Endothelial cell of umbilical vein (primary cell): ENCODE results near the gene STK38. TPM values are rescaled to one million over a fixed set of nuclear protein-coding genes. Genes with fewer than 3 reads are reported as not detected.
"Not testable (repeated sequence)": the region's sequence is repeated elsewhere in the genome, so short reads cannot be mapped to it uniquely, and the experiment has no call there.

ENCODE experiments used
- BruUV-seq: library from RNA; stranded (reverse); fragments of 400-500 nt; replicated peaks from 2 replicates; lab custom pipeline; 2021; lab: Mats Ljungman, UMichigan
- CTCF ChIA-PET: fragments of 300-600, 350-600 bp; sonication (Branson Sonifier 250); formaldehyde crosslinking; loops from one replicate; lab custom pipeline; 2021; ENCODE audit warnings: antibody characterized with exemption, inconsistent platforms; lab: Charles Lee
- POLR2A ChIA-PET: fragments of 300-600, 350-600 bp; sonication (Branson Sonifier 250); formaldehyde crosslinking; loops from one replicate; lab custom pipeline; 2021; ENCODE audit warnings: antibody characterized with exemption, inconsistent platforms; lab: Charles Lee
- DNase-seq: peaks from one replicate; pipeline ENCODE4 v3.0.0-alpha.2; 2011; ENCODE audit warnings: low read depth, low spot score
- FAIRE-seq: peaks from 2 replicates; lab custom pipeline; 2011; peaks lifted over from hg19 to GRCh38; lab: Jason Lieb, UNC
- H2AFZ ChIP-seq: 2 replicates; pipeline ENCODE4 v1.6.0; 2012; ENCODE audit warnings: low read depth, low read length, control low read depth, inconsistent platforms
- H3K27ac ChIP-seq: 2 replicates; pipeline ENCODE4 v1.5.1; 2011; ENCODE audit warnings: low read depth, mild to moderate bottlenecking, control low read depth, low read length, moderate library complexity; ENCODE audit not compliant: insufficient read depth
- H3K27me3 ChIP-seq, 2 experiments: 2 replicates each; pipeline versions ENCODE4 v1.6.0 to v1.6.1; 2011; ENCODE audit warnings: low read length in 2 of 2, mixed read lengths in 1 of 2; ENCODE audit not compliant: control insufficient read depth in 2 of 2, insufficient read depth in 2 of 2
- H3K36me3 ChIP-seq, 2 experiments: 2 replicates in 1 of 2; 3 replicates in 1 of 2; pipeline ENCODE4 v1.5.1; 2011; ENCODE audit warnings: low read length in 2 of 2, mild to moderate bottlenecking in 1 of 2, moderate library complexity in 1 of 2; ENCODE audit not compliant: control insufficient read depth in 2 of 2, insufficient read depth in 2 of 2; ENCODE audit errors: extremely low read depth in 1 of 2
- H3K4me1 ChIP-seq: 3 replicates; pipeline ENCODE4 v1.5.1; 2011; ENCODE audit warnings: mild to moderate bottlenecking, low read length; ENCODE audit not compliant: control insufficient read depth, insufficient read depth; ENCODE audit errors: extremely low read depth
- H3K4me2 ChIP-seq: 2 replicates; pipeline ENCODE4 v1.6.1; 2011; ENCODE audit warnings: low read length, control low read depth, mixed read lengths; ENCODE audit not compliant: insufficient read depth
- H3K4me3 ChIP-seq, 3 experiments: fragments of 200-600 bp in 1 of 3; sonication (generic), shearing (Covaris generic) in 1 of 3; replicated peaks in 1 of 3; 2 replicates each; pipeline ENCODE4 v1.5.1; 2011 to 2016; ENCODE audit warnings: control low read depth in 3 of 3, low read length in 3 of 3, mild to moderate bottlenecking in 2 of 3, inconsistent platforms in 1 of 3, low read depth in 1 of 3, moderate library complexity in 1 of 3; ENCODE audit not compliant: insufficient read depth in 1 of 3
- H3K79me2 ChIP-seq: 2 replicates; pipeline ENCODE4 v1.6.0; 2012; ENCODE audit warnings: low read length, inconsistent platforms; ENCODE audit not compliant: control insufficient read depth, insufficient read depth
- H3K9ac ChIP-seq: replicated peaks from 2 replicates; pipeline ENCODE3; 2011; ENCODE audit warnings: low read length, control low read depth; ENCODE audit not compliant: insufficient read depth; ENCODE audit errors: extremely low read depth
- H3K9me1 ChIP-seq: replicated peaks from 3 replicates; pipeline ENCODE4 v1.6.0; 2011; ENCODE audit warnings: mild to moderate bottlenecking, low read length; ENCODE audit not compliant: control insufficient read depth, insufficient read depth; ENCODE audit errors: extremely low read depth
- H3K9me3 ChIP-seq: replicated peaks from 2 replicates; pipeline ENCODE4 v1.5.1; 2012; ENCODE audit warnings: low read length, inconsistent platforms; ENCODE audit not compliant: control insufficient read depth, insufficient read depth
- H4K20me1 ChIP-seq: replicated peaks from 2 replicates; pipeline ENCODE3; 2011; ENCODE audit warnings: mild to moderate bottlenecking, low read length; ENCODE audit not compliant: control insufficient read depth, insufficient read depth; ENCODE audit errors: extremely low read depth
- CTCF ChIP-seq, 2 donors: IDR thresholded peaks; 1 replicate in 1 of 2; 2 replicates in 1 of 2; pipeline ENCODE4 v1.5.1; 2011; ENCODE audit warnings: low read length in 2 of 2, mild to moderate bottlenecking in 2 of 2, moderate library complexity in 2 of 2, control low read depth in 1 of 2, inconsistent platforms in 1 of 2, low read depth in 1 of 2; ENCODE audit not compliant: insufficient read depth in 1 of 2; ENCODE audit errors: extremely low read depth in 1 of 2
- EZH2 ChIP-seq: IDR thresholded peaks from 2 replicates; pipeline ENCODE4 v1.6.1; 2012; ENCODE audit warnings: borderline replicate concordance, low read depth, mild to moderate bottlenecking, moderate library complexity, low read length, inconsistent platforms; ENCODE audit not compliant: severe bottlenecking
- FOS ChIP-seq: IDR thresholded peaks from 2 replicates; pipeline ENCODE4 v1.6.1; 2011; ENCODE audit warnings: mild to moderate bottlenecking, low read length, moderate library complexity, borderline replicate concordance; ENCODE audit not compliant: insufficient read depth
- GATA2 ChIP-seq: IDR thresholded peaks from 2 replicates; pipeline ENCODE4 v1.7.0; 2011; ENCODE audit warnings: low read depth, mild to moderate bottlenecking, moderate library complexity, mixed read lengths, low read length; ENCODE audit not compliant: insufficient read length, insufficient read depth
- JUN ChIP-seq: IDR thresholded peaks from 2 replicates; pipeline ENCODE4 v1.6.1; 2011; ENCODE audit warnings: borderline replicate concordance, low read depth; ENCODE audit not compliant: insufficient read length, insufficient read depth
- MAX ChIP-seq: IDR thresholded peaks from 2 replicates; pipeline ENCODE4 v1.6.1; 2011; ENCODE audit not compliant: insufficient read depth, insufficient read length
- MYC ChIP-seq: IDR thresholded peaks from one replicate; pipeline ENCODE4 v1.6.1; 2011; ENCODE audit warnings: mild to moderate bottlenecking, low read depth, low read length
- POLR2A ChIP-seq: IDR thresholded peaks from 2 replicates; pipeline ENCODE4 v1.6.1; 2012; ENCODE audit warnings: low read depth, mild to moderate bottlenecking, control low read depth, low read length
- POLR2AphosphoS5 ChIP-seq: IDR thresholded peaks from 2 replicates; pipeline ENCODE4 v1.6.1; 2012; ENCODE audit warnings: low read depth, mild to moderate bottlenecking, control low read depth, low read length, moderate library complexity; ENCODE audit not compliant: insufficient read depth
- dilution Hi-C: fragments of 300-500 bp; cut with MboI; formaldehyde crosslinking; loops from one replicate; pipeline ENCODE4 v1.15.0; 2019; ENCODE audit warnings: low sequenced_read_pairs; ENCODE audit not compliant: extremely low pct_ligation_motif_present
- intact Hi-C: fragments of 100-400 bp; cut with micrococcal nuclease; formaldehyde crosslinking; loops from one replicate; pipeline ENCODE4 v1.10.0; 2022
- polyA plus RNA-seq, 4 experiments: library from polyadenylated mRNA; depleted of rRNA in 3 of 4; stranded (reverse) in 3 of 4; unstranded in 1 of 4; fragments of >200 nt; gene quantifications; 2 replicates each; pipeline versions ENCODE4 v1.2.1 to v1.2.3, GENCODE V29; 2011 to 2012; ENCODE audit warnings: missing spikeins in 1 of 4
- total RNA-seq: library from RNA; stranded (reverse); gene quantifications from 2 replicates; pipeline ENCODE4 v1.2.3, GENCODE V29; 2021

The STK38 gene
- total and polyA plus RNA-seq, 2 donors (not counting 3 experiments of a cell fraction or from before 2014, with no cell fraction given) = 10.1 to 30.3 TPM

GRCh38 chr6:36484736-36485135, 62.5 kb downstream of the STK38 start:
- CTCF ChIA-PET = interaction anchor here (1.0 to 1.3 kb wide), 2 partner anchors 25 to 56 kb away, joined by 3 to 5 read pairs; no protein-coding TSS in a partner anchor
- H4K20me1 ChIP-seq = no peaks in the 10 kb centered on the region
- H3K4me2 ChIP-seq = no peak overlapping the region
- DNase-seq (no peak), FAIRE-seq (no peak)
- H3K9ac ChIP-seq = no peak overlapping the region
- H2AFZ ChIP-seq = no peak overlapping the region
- H3K27ac ChIP-seq = no peak overlapping the region
- H3K4me3 ChIP-seq = no peak overlapping the region
- H3K79me2 ChIP-seq = no peaks in the 10 kb centered on the region
- H3K9me3 ChIP-seq = no peaks in the 10 kb centered on the region
- H3K36me3 ChIP-seq = peaks cover 3 to 15% of the 10 kb centered on the region in 2 experiments
- intact Hi-C loops = no loop called here
- H3K4me1 ChIP-seq = no peaks in the 10 kb centered on the region
- POLR2A ChIA-PET = no interaction called here
- TF ChIP-seq MYC = no peak
- no peak for TF ChIP-seq POLR2AphosphoS5
- no peak for TF ChIP-seq FOS
- no peak for TF ChIP-seq GATA2
- TF ChIP-seq MAX = no peak
- no peak for TF ChIP-seq POLR2A
- no peak for TF ChIP-seq CTCF (IDR thresholded peaks at IDR 0.05; ENCODE audit: extremely low read depth in 1 of 2, insufficient read depth in 1 of 2, low read depth in 1 of 2, low read length in 2 of 2)
- TF ChIP-seq JUN = no peak
- no peak for TF ChIP-seq EZH2
- no peaks in the 10 kb centered on the region for H3K27me3 ChIP-seq
- dilution Hi-C loops = no loop called here
- BruUV-seq = no TSS peak
- H3K9me1 ChIP-seq = no peaks in the 10 kb centered on the region

- dilution Hi-C loops, H3K9me1 ChIP-seq, H2AFZ ChIP-seq, H3K4me2 ChIP-seq, BruUV-seq, CTCF ChIA-PET, H3K27ac ChIP-seq, H3K4me3 ChIP-seq, FAIRE-seq, DNase-seq, H3K79me2 ChIP-seq, H4K20me1 ChIP-seq, H3K9ac ChIP-seq, H3K4me1 ChIP-seq, POLR2A ChIA-PET, H3K9me3 ChIP-seq, intact Hi-C loops, H3K27me3 ChIP-seq: not testable (repeated sequence)
- H3K36me3 ChIP-seq = peaks cover 9 to 11% of the 10 kb centered on the region in 2 experiments
Measured at GRCh38 chr6:36483326-36483725, 64.0 kb downstream of the STK38 start.
